Body of pancreas (tissue), 4 donors: Measurements from ENCODE around the gene MZF1. TPM values are rescaled to one million over a fixed set of nuclear protein-coding genes. Genes with fewer than 3 reads are reported as not detected.
"Not testable (repeated sequence)": the region's sequence is repeated elsewhere in the genome, so short reads cannot be mapped to it uniquely, and the experiment has no call there.

Experiments used
- ATAC-seq: fragments of 150-250 bp; one replicate; pipeline ENCODE4 v1.9.1; 2016
- DNase-seq, 4 donors: peaks; one replicate each; pipeline ENCODE4 v3.0.0-alpha.2; 2019
- H3K27ac ChIP-seq, 4 donors: fragments of 200-600 bp; sonication (generic); 1 replicate in 3 of 4; 2 replicates in 1 of 4; pipeline versions ENCODE4 v1.5.1 to v1.6.1; 2016 to 2019; ENCODE audit warnings: mild to moderate bottlenecking in 1 of 4, mixed read lengths in 1 of 4, moderate library complexity in 1 of 4
- H3K27me3 ChIP-seq, 2 donors: fragments of 200-600 bp; sonication (generic); one replicate each; pipeline ENCODE4 v1.6.0; 2016; ENCODE audit warnings: mild to moderate bottlenecking in 1 of 2
- H3K36me3 ChIP-seq, 2 donors: fragments of 200-600 bp; sonication (generic); replicated peaks in 1 of 2; 2 replicates each; pipeline ENCODE4 v1.5.1; 2016; ENCODE audit warnings: low read depth in 2 of 2; ENCODE audit not compliant: insufficient read depth in 1 of 2
- H3K4me1 ChIP-seq: fragments of 200-600 bp; sonication (generic); one replicate; pipeline ENCODE4 v1.6.0; 2016
- H3K4me3 ChIP-seq, 2 donors: fragments of 200-600 bp; sonication (generic); 1 replicate in 1 of 2; 2 replicates in 1 of 2; pipeline ENCODE4 v1.5.1; 2016 to 2019
- H3K9me3 ChIP-seq, 3 donors: fragments of 200-600 bp; sonication (generic); 1 replicate in 2 of 3; 2 replicates in 1 of 3; pipeline ENCODE4 v1.5.1; 2016
- CTCF ChIP-seq, 7 experiments: fragments of 450-650 bp in 4 of 7; fragments of 200-600 bp in 3 of 7; sonication (generic) in 3 of 7; IDR thresholded peaks; one replicate each; pipeline ENCODE4 v1.5.1; 2016 to 2019; ENCODE audit warnings: antibody characterized with exemption in 7 of 7
- POLR2A ChIP-seq, 3 donors: fragments of 450-650 bp; IDR thresholded peaks; one replicate each; pipeline ENCODE4 v1.6.1; 2016; ENCODE audit warnings: antibody characterized with exemption in 3 of 3, mild to moderate bottlenecking in 2 of 3
- WGBS, 2 donors: methylation state at CpG; one replicate each; pipeline ENCODE4 v1.1.5; 2017; 5-methylcytosine and 5-hydroxymethylcytosine counted together
- intact Hi-C: fragments of 100-400 bp; cut with DNase I; formaldehyde crosslinking; loops from one replicate; pipeline ENCODE4 v1.15.1; 2023
- total RNA-seq, 2 donors: library from RNA; depleted of rRNA; stranded (reverse); fragments of >200 nt; gene quantifications; one replicate each; pipeline ENCODE4 v1.1.0, GENCODE V29; 2016

MZF1 gene
- total RNA-seq, 2 donors from 2014 or later = 31.4 to 59.3 TPM

- H3K27me3 ChIP-seq = no peaks in the 10 kb centered on the region
- H3K4me1 ChIP-seq = peaks cover 33% of the 10 kb centered on the region
- no peaks in the 10 kb centered on the region for H3K9me3 ChIP-seq
- TF ChIP-seq POLR2A (IDR thresholded peaks at IDR 0.05) (no peak), CTCF (IDR thresholded peaks at IDR 0.05) (no peak)
- no peak overlapping the region for H3K27ac ChIP-seq
- 88 to 89% methylated on average over 8 of the region's 8 CpGs for WGBS, 2 donors
- peaks cover 0 to 3% of the 10 kb centered on the region in 2 donors for H3K36me3 ChIP-seq
- intact Hi-C loops = no loop called here
- no peak for DNase-seq
- no peak overlapping the region for H3K4me3 ChIP-seq
- ATAC-seq = no peak
Observed at GRCh38 chr19:58579473-58580142, 6.5 kb upstream of the MZF1 start.

GRCh38 chr19:58578012-58578925 lies 5.1 kb upstream of the MZF1 start:
- no peak overlapping the region for H3K27ac ChIP-seq
- H3K4me3 ChIP-seq = no peak overlapping the region
- H3K27me3 ChIP-seq = no peaks in the 10 kb centered on the region
- DNase-seq (no peak), ATAC-seq (no peak)
- peaks cover 0 to under 1% of the 10 kb centered on the region in 2 donors for H3K36me3 ChIP-seq
- 90 to 92% methylated on average over 11 of the region's 11 CpGs for WGBS, 2 donors
- peaks cover 38% of the 10 kb centered on the region for H3K4me1 ChIP-seq
- TF ChIP-seq POLR2A (IDR thresholded peaks at IDR 0.05) (no peak), CTCF (IDR thresholded peaks at IDR 0.05) (no peak)
- no peaks in the 10 kb centered on the region for H3K9me3 ChIP-seq
- intact Hi-C loops = no loop called here

DNA sequence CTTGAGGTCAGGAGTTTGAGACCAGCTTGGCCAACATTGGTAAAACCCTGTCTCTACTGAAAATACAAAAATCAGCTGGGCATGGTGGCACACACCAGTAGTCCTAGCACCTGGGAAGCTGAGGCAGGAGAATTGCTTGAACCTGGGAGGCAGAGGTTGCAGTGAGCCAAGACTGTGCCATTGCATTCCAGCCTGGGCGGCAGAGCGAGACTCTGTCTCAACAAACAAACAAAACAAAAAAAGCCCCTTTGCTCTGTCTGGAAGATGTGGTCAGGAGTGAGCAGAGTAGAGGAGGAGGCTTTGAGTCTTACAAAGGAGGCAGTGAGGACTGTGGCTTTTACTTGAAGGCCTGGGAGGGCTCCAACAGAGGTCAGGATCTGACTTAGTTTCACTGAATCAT lies 4.4 kb upstream of the MZF1 start:
- intact Hi-C loops, H3K27me3 ChIP-seq, H3K9me3 ChIP-seq, H3K36me3 ChIP-seq, H3K4me3 ChIP-seq, ATAC-seq, H3K27ac ChIP-seq, DNase-seq: not testable (repeated sequence)
- H3K4me1 ChIP-seq = peaks cover 32% of the 10 kb centered on the region
- 91% methylated on average over 2 of the region's 2 CpGs for WGBS, 2 donors

GRCh38 chr19:58575183-58576041 lies 2.3 kb upstream of the MZF1 start:
- Histone ChIP-seq H3K4me1 (peaks cover 28% of the 10 kb centered on the region), H3K36me3 (no peaks in the 10 kb centered on the region), H3K27ac (peak overlapping the region; percentile 71 to 98 (median 88)), H3K9me3 (no peaks in the 10 kb centered on the region), H3K4me3 (peak overlapping the region; percentile 26 to 99), H3K27me3 (no peaks in the 10 kb centered on the region)
- DNase-seq (peak; percentile 86 to 91 (median 88)), ATAC-seq (peak; percentile 61)
- intact Hi-C loops = no loop called here
- TF ChIP-seq CTCF (IDR thresholded peaks at IDR 0.05) (peak in 4 of 7 experiments; percentile 4 to 35 (median 13)), POLR2A (IDR thresholded peaks at IDR 0.05) (peak in 2 of 3 donors; percentile 57 to 70)
- 0 to 1% methylated on average over 39 to 66 of the region's 66 CpGs for WGBS, 2 donors
